A673 (cell line): ENCODE measurements around the gene FBXL7.

Experiments
- CTCF ChIP-seq: fragments of 300-800, 200-600 bp; sonication (generic); conservative IDR thresholded peaks from 2 replicates; pipeline ENCODE4 v1.5.1; 2017; ENCODE audit warnings: low read depth, mild to moderate bottlenecking, antibody characterized with exemption, low read length, moderate library complexity, mixed read lengths
- EZH2 ChIP-seq: fragments of 200-600 bp; sonication (generic); IDR thresholded peaks from 2 replicates; pipeline ENCODE4 v1.6.1; 2017; ENCODE audit warnings: borderline replicate concordance, low read depth, mild to moderate bottlenecking, mixed read lengths, antibody characterized with exemption, low read length; ENCODE audit not compliant: poor library complexity, severe bottlenecking

- no peak for TF ChIP-seq CTCF
- no peak for TF ChIP-seq EZH2
These were observed 146.4 kb downstream of the FBXL7 start for GRCh38 chr5:15646371-15646770.
